Measurements from ENCODE around the gene ALX4. TPM values are rescaled to one million over a fixed set of nuclear protein-coding genes. Genes with fewer than 3 reads are reported as not detected.

ALX4 gene
- total RNA-seq, 2 donors from 2014 or later: not detected

- intact Hi-C loops (cut with DNase I, micrococcal nuclease): no loop called here
- ATAC-seq (no peak), DNase-seq (no peak)
Measured at GRCh38 chr11:44320289-44320973, 10.5 kb upstream of the ALX4 start.

DNA sequence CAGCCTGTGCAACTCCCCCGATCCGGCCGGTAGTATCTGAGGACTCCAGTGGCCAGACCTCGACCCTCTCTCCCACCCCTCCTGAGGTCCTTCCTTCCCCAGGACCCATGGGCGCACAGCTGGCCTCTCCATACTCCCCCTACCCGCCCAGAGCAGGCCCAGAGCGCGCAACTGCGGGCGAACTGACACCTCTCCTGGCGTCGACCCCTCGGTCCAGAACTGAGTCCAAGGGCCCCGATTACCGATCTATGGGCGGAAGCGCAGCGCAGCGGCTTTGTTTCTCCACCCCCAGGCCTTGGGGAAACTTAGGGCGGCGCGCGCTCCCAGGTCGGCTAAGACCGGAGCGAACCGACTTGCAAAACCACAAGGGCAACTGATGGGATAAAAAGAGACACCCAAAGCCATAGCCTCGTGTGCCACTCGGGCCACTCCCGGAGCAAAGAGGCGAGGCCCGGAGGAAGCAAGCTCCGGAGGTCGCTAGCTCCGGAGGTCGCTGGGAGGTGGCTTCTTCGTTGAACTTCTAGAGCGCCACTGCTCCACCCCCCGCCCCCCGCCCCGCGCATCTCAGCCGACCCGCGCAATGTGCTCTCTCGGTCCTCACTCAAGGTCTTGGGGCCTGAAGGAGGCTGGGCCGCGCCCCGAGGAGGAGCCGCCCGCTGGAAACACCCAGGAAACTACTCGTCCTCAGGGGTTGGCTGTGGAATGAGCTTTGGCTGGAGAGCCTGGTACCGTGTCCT lies 9.8 kb upstream of the ALX4 start:
- DNase-seq (no peak), ATAC-seq (no peak)
- intact Hi-C loops (cut with DNase I, micrococcal nuclease): no loop called here

GRCh38 chr11:44319170-44319551 lies 9.2 kb upstream of the ALX4 start:
- intact Hi-C loops (cut with DNase I, micrococcal nuclease): no loop called here
- ATAC-seq (no peak), DNase-seq (no peak)

DNA sequence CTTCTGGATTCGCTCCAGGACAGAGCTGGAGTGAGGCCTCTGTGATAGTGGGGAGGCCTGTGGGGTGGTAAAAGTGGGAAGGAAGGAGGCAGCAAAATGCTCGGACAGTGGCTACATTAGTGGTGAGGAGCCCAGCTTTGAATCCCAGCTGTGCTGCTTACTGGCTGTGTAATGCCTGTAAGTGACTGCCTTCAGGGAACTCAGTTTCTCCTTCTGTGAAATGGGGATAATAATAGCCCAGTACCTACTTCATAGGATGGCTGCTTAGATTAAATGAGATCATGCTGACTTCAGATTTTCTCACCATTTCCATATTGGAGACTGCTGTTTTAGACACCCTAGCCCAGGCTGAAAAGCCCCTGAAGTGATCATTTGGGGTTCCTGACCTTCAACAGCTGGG lies 8.4 kb upstream of the ALX4 start:
- no peak for ATAC-seq
- no peak for DNase-seq
- intact Hi-C loops (cut with DNase I, micrococcal nuclease): no loop called here

GRCh38 chr11:44316659-44317240 lies 6.8 kb upstream of the ALX4 start:
- ATAC-seq (peak; percentile 31), DNase-seq (no peak)
- intact Hi-C loops (cut with DNase I, micrococcal nuclease): no loop called here

- ATAC-seq: no peak
Measured at GRCh38 chr11:44315947-44316658, 6.2 kb upstream of the ALX4 start.

DNA sequence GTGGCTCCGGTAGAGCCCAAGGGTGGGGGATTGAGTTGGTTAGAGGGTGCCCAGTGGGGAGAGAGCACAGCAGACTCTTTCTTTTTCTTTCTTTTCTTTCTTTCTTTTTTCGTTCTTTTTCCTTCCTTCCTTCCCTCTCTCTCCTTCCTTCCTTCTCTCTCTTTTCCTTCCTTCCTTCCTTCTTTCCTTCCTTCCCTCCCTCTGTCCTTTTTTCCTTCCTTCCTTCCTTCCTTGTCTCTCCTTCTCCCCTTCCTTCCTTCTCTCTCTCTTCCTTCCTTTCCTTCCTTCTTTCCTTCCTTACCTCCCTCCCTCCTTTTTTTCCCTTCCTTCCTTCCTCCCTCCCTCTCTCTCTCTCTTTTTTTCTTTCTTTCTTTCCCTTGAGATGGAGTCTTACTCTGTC lies 4.8 kb upstream of the ALX4 start:
- no peak for ATAC-seq

More at GRCh38 chr11:44315947-44316658, 6.2 kb upstream of the ALX4 start:
- intact Hi-C loops (cut with DNase I, micrococcal nuclease): no loop called here
- no peak for DNase-seq

DNA sequence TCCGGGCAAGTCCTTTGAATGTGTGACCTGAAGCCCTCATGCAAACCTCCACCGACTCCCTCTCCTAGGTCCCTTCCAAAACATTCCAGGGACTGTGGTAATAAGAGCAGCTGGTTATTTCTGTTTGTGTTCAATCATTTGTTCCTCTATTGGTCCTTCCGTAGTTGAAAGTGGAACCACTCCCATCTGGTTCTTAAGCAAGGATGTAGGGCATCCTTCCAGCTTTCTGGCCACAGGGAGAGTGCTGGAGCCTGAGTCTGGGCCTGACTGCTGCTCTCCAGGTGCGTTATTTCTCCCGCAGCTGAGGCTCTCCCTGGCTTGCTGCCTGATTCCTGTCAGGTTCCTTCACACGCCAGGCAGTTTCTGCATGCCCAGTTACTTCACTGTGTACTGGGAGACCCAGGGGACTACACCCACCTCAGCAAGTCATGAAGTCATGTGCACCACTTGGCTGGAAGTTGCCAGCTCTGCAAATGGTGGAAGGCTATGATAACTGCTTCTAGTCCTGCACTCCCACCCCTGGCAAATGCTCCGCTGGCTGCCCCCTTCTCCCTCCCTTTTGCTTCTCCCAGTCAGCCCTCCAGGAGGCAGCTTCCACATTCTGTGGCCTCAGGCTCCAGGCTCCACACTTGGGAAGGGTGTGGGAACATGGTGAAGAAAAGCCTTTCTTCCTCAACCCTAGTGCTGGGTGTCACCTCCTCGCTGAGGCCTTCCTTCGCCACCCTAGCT lies 4.0 kb upstream of the ALX4 start:
- ATAC-seq: no peak
- DNase-seq: no peak
- intact Hi-C loops (cut with DNase I, micrococcal nuclease): no loop called here

More for the DNA sequence above, 4.8 kb upstream of the ALX4 start:
- intact Hi-C loops (cut with DNase I, micrococcal nuclease): no loop called here
- DNase-seq: no peak

DNA sequence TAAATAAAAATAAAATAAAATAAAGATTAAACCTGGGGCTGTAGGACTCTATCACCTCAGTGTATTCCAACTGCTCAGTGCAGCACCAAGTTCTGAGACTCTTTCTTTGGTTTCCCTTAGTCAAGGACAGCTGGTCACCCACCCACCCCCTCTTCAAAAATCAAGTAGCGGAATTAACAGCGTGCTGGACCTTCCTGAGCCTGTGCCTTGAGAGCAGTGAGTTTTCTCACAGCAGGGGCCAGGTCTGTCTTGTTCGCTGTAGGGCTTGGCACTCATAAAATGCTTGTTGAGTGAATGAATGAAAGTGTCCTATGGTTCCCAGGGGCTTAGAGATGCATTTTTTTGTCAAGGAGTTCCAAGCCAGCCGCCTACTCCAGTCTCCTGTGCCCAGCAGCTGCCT lies 2.9 kb upstream of the ALX4 start:
- DNase-seq (no peak), ATAC-seq (no peak)
- intact Hi-C loops (cut with DNase I, micrococcal nuclease): no loop called here

- DNase-seq (no peak), ATAC-seq (no peak)
Measured at GRCh38 chr11:44311339-44312261, 1.7 kb upstream of the ALX4 start.

GRCh38 chr11:44310463-44311272 lies 729 bp upstream of the ALX4 start:
- no peak for ATAC-seq
- DNase-seq: no peak

More at GRCh38 chr11:44311339-44312261, 1.7 kb upstream of the ALX4 start:
- intact Hi-C loops (cut with DNase I, micrococcal nuclease): no loop called here

DNA sequence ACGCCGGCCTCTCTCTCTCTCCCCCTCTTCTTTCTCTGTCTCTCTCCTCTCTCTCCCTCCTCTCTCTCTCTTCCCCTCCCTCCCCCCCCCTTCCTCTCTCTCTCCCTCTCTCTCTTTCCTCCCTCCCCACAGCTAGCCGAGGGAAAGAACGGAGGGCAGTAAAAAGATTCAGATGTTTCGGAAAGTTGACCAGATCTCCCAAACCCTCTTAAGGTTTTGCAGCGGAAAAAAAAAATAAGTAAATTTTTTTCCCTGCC lies 195 bp upstream of the ALX4 start:
- DNase-seq: no peak
- ATAC-seq: no peak

More at GRCh38 chr11:44310463-44311272, 729 bp upstream of the ALX4 start:
- intact Hi-C loops (cut with DNase I, micrococcal nuclease): no loop called here

DNA sequence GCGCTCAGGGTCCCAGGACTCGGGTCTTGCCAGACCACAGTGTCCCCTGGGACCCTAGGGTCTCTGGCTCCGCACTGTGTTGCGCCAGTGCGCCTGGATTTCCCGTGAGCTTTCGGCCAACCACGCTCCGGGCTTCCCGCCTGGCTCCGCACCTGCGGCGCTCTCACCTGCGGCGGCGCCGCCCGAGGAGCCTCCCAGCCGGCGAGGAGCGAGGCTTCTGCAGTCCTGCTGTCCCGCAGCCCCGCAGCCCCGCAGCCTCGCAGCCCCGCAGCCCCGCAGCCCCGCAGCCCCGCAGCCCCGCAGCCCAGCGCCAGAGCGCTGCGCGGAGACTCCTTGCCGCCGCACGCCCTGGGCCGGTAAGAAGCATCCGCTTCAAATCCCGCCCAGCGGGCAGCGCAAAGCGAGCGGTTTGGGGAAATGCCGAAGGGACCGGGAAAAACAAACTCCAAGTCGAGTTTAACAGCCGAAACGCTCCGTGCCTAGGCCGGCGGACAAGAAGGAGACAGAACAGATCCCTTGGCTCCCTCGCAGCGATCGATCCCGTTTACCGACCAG lies 939 bp downstream of the ALX4 start:
- ATAC-seq (no peak), DNase-seq (no peak)
- intact Hi-C loops (cut with DNase I, micrococcal nuclease): no loop called here

More for the DNA sequence above, 195 bp upstream of the ALX4 start:
- intact Hi-C loops (cut with DNase I, micrococcal nuclease): no loop called here

- DNase-seq (no peak), ATAC-seq (no peak)
- intact Hi-C loops (cut with DNase I, micrococcal nuclease): no loop called here
Measured at GRCh38 chr11:44308256-44308922, 1.6 kb downstream of the ALX4 start.

DNA sequence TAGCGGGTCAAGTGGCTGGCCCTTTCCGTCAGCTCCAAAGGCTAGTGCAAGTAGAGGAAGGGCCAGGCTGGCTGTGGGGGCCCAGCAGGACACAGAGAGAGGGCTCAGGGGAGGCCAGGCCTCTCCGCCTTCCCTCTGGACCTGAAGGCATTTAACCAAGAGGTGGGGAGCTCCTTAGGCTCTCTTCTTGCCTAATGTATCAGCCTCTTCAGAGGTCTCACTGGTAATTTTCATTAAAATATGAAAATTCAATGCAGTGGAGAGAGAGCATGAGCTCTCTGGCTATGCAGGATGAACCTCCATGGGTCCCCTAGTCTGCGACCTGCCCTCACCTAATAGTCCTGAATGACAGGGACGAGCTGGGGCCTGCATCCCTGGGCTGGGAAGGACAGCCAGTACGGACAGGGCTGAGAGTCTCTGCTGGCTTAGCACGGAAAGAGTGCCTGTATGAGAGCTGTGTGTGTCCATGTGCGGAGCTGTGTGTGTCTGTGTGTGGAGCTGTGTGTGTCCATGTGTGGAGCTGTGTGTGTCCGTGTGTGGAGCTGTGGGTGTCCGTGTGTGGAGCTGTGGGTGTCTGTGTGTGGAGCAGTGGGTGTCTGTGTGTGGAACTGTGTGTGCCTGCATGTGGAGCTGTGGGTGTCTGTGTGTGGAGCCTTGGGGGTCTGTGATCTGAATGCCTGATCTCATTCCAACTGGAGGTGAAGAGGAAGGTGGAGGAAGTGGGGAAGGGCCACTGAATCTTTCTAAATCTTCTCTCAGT lies 2.4 kb downstream of the ALX4 start:
- intact Hi-C loops (cut with DNase I, micrococcal nuclease): no loop called here
- DNase-seq: no peak
- ATAC-seq: no peak

GRCh38 chr11:44306918-44307244 lies 3.1 kb downstream of the ALX4 start:
- no peak for ATAC-seq
- intact Hi-C loops (cut with DNase I, micrococcal nuclease): no loop called here
- DNase-seq: no peak

Data from left colon (tissue), 2 donors.